H1 (cell line): Measurements from ENCODE around the gene SLC25A11. TPM values are rescaled to one million over a fixed set of nuclear protein-coding genes. Genes with fewer than 3 reads are reported as not detected.

Experiments
- HDAC2 ChIP-seq, 2 experiments: fragments of 300-600 bp in 1 of 2; sonication (generic) in 1 of 2; IDR thresholded peaks; 2 replicates each; pipeline ENCODE4 v1.6.1; 2011 to 2012; ENCODE audit warnings: low read depth in 2 of 2, low read length in 2 of 2, mild to moderate bottlenecking in 2 of 2, moderate library complexity in 2 of 2, borderline replicate concordance in 1 of 2, inconsistent platforms in 1 of 2
- KDM1A ChIP-seq: fragments of 200-600, 300-600 bp; sonication (generic); IDR thresholded peaks from 2 replicates; pipeline ENCODE4 v1.7.1; 2016; ENCODE audit warnings: mild to moderate bottlenecking, low read length, borderline replicate concordance
- NRF1 ChIP-seq: IDR thresholded peaks from 2 replicates; pipeline ENCODE4 v1.6.1; 2011; ENCODE audit warnings: mild to moderate bottlenecking, low read depth, low read length, improper control_type of control experiment
- POLR2A ChIP-seq, 2 experiments: IDR thresholded peaks; 1 replicate in 1 of 2; 2 replicates in 1 of 2; pipeline ENCODE4 v1.6.1; 2011; ENCODE audit warnings: low read depth in 2 of 2, low read length in 2 of 2, mild to moderate bottlenecking in 2 of 2; ENCODE audit errors: control extremely low read depth in 1 of 2
- RBBP5 ChIP-seq: IDR thresholded peaks from 2 replicates; pipeline ENCODE4 v1.7.1; 2012; ENCODE audit warnings: low read depth, mild to moderate bottlenecking, inconsistent platforms, low read length, moderate library complexity, borderline replicate concordance
- SIN3A ChIP-seq, 2 experiments: IDR thresholded peaks in 1 of 2; conservative IDR thresholded peaks in 1 of 2; 2 replicates each; pipeline ENCODE4 v1.6.1; 2011 to 2012; ENCODE audit warnings: low read length in 2 of 2, improper control_type of control experiment in 1 of 2, low read depth in 1 of 2, mild to moderate bottlenecking in 1 of 2
- SP1 ChIP-seq: IDR thresholded peaks from 2 replicates; pipeline ENCODE4 v1.6.1; 2011; ENCODE audit warnings: low read depth, low read length
- polyA plus RNA-seq, 7 experiments: library from polyadenylated mRNA; depleted of rRNA in 3 of 7; stranded (reverse) in 5 of 7; unstranded in 2 of 7; fragments of >200 nt in 5 of 7; fragments of 200-250 nt in 2 of 7; gene quantifications; 1 replicate in 5 of 7; 2 replicates in 1 of 7; 4 replicates in 1 of 7; pipeline versions ENCODE4 v1.2.1 to v1.2.3, GENCODE V29; 2011 to 2013; ENCODE audit warnings: missing spikeins in 2 of 7, mixed read lengths in 2 of 7
- total RNA-seq: library from RNA; stranded (reverse); fragmentation: NEBNext Ultra II Directional; extraction: Animal tissue kit (Norgen Biotek cat#: 25700); gene quantifications from 2 replicates; pipeline ENCODE4 v1.2.1, GENCODE V29; 2021
- TF ChIP-seq, protein P1 (sequence below): IDR thresholded peaks from 2 replicates; pipeline ENCODE4 v1.6.1; 2011; ENCODE audit warnings: low read length, improper control_type of control experiment

Gene SLC25A11
- total and polyA plus RNA-seq, 2 of the 8 experiments (the other 6 are each of a cell fraction or from before 2014, with no cell fraction given): 55.9 to 97.0 TPM

DNA sequence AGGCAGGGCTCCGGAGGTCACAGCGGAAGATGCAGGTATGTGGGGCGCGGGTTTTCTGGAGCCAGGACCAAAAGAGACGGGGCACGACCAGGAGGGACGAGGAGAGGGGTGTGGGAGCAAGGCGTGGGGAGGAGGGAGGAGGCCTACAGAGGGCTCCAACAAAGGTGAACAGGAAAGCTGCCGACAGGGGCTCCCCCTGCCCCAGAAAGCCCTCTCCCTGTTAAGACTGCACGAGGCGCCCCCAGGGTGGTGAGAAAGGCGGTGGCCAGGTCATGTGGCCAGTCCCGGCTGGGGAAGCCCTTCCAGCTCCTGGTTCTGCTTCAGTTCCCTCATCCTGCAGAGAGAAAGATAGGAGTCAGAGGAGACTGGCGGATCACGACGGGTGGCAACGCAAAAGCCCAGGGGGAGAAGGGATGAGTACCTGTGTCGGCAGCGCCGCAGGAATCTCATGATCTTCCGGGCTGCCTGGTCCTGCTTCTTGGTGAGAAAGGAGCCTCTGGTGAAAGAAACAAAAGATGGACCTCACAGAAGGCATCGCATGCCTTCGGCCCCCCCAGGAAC, 28.7 kb upstream of the SLC25A11 start (continued):
- TF ChIP-seq, protein P1, sequence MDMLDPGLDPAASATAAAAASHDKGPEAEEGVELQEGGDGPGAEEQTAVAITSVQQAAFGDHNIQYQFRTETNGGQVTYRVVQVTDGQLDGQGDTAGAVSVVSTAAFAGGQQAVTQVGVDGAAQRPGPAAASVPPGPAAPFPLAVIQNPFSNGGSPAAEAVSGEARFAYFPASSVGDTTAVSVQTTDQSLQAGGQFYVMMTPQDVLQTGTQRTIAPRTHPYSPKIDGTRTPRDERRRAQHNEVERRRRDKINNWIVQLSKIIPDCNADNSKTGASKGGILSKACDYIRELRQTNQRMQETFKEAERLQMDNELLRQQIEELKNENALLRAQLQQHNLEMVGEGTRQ: peak; percentile 28; the same call in 1 of the 2 replicates
- TF ChIP-seq POLR2A (IDR thresholded peaks at IDR 0.05; ENCODE audit: control extremely low read depth in 1 of 2, low read depth in 2 of 2, low read length in 2 of 2): peak; percentile 28 to 39; a peak in 2 of 3 replicates
- TF ChIP-seq SP1: no peak
- no peak for TF ChIP-seq KDM1A
- TF ChIP-seq NRF1: no peak
- 0 out of 4 replicates have a peak, but pooled peaks of 1 of the 2 experiments have one; percentile 57 for TF ChIP-seq SIN3A (conservative IDR thresholded peaks at IDR 0.05 in 1 of 2, IDR thresholded peaks at IDR 0.05 in 1 of 2; ENCODE audit: low read depth in 1 of 2, low read length in 2 of 2)
- no peak for TF ChIP-seq HDAC2 (IDR thresholded peaks at IDR 0.05; ENCODE audit: borderline replicate concordance in 1 of 2, low read depth in 2 of 2, low read length in 2 of 2)
- TF ChIP-seq RBBP5: no peak
- TF ChIP-seq, all 59 proteins: peak for 7
